ENCODE results near the gene GYPC.
A peak's percentile ranks its signal among the peaks of the same experiment; 100 is the strongest.
"Not testable (repeated sequence)": the region's sequence is repeated elsewhere in the genome, so short reads cannot be mapped to it uniquely, and the experiment has no call there.

The GYPC gene

GRCh38 chr2:126671488-126671887 lies 15.5 kb downstream of the GYPC start:
- DNase-seq, result no peak

GRCh38 chr2:126672980-126673605 lies 17.1 kb downstream of the GYPC start:
- no peak for DNase-seq

GRCh38 chr2:126674075-126674744 lies 18.3 kb downstream of the GYPC start:
- DNase-seq, result no peak

GRCh38 chr2:126675637-126676036 lies 19.7 kb downstream of the GYPC start:
- no peak for DNase-seq

DNA sequence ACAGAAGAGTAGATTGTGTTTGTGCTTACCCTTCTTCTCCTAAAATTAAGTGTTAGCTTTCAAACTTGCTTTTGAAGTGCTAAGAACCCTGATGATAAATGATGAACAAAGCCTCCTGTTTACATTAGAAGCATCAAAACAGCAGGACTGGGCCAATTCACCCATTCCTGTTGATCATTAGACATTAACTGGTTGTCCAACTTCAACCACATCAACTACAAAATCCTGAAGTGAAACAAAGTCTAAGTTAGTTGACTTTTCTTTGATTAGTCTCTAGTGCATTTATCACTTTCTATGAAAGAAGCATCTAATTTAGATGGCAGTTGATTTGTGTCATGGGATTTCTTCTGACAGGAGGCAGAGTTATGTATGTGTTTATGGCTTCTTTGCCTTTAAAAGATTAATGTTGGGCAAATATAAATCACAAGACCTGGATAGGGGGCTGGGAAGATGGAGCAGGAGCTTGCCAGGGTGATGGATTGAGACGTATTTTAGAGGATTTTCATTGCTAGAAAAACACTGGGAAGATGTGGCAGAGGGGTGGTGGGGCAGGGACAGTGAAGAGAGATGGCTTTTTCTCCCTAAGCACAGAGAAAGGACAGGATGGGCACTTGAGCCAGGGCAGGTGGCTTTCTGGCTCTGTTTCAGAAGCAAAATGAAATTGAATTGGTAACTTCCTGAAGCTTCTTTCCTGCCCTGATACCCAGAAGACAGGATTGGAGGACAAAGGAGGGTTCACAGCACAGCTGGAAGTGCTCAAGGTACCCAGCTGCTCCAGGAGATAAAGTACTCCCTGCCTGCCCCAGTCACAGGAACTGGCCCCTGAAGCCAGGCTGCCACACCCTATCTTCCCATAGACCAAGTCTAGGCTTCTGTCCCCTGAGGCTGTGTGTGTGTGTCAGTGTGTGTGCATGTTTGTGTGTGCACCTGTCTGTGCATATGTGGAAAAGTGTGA lies 20.5 kb downstream of the GYPC start:
- DNase-seq, result no peak

GRCh38 chr2:126677176-126677538 lies 21.2 kb downstream of the GYPC start:
- no peak for DNase-seq

GRCh38 chr2:126678269-126679065 lies 22.5 kb downstream of the GYPC start:
- DNase-seq, result no peak

DNA sequence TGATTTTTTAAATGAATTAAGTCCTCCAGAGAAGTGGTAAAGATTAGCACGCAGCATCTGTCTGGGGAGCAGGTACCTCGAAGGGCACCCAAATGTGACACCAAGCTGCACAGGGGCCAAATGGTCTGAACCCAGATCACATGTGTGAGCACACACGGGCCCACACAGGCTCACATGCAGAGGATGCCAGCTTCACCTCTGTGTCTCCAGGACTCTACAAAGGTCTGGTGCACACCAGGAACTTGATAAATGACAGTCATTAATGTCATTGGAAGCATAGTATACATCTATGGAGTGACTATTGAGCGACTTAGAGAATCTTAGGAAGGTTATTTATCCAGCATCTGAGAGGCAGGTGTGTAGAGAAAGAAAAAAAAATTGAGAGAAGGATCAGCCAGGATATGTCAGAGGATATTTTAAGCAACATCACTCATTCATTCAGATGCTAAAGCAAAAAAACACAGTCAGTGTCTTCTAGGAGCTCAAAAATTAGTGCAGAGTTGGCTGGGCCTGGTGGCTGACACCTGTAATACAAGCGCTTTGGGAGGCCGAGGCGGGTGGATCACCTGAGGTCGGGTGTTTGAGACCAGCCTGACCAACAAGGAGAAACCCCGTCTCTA lies 23.2 kb downstream of the GYPC start:
- no peak for DNase-seq

GRCh38 chr2:126681505-126681904 lies 25.5 kb downstream of the GYPC start:
- no peak for DNase-seq

DNA sequence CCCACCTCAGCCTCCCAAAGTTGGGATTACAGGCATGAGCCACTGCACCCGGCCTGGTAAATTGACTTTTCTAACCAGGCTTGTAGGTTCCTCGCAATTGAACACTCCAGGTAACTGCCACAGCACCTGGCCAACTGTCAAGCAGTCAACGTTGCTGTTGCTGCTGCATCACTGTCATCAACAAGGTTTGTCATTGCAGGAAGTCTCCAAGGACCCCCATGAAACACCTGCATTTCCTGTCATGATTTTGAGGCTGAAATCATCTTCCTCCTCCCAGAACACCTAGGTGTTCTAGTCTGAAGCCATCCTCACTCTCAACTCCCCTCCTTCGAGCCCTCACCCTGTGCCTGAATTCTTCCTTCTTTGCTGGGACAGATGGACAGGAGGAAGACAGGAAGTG lies 29.7 kb downstream of the GYPC start:
- no peak for DNase-seq

- DNase-seq, result no peak
Observed at GRCh38 chr2:126686286-126686685, 30.3 kb downstream of the GYPC start.

DNA sequence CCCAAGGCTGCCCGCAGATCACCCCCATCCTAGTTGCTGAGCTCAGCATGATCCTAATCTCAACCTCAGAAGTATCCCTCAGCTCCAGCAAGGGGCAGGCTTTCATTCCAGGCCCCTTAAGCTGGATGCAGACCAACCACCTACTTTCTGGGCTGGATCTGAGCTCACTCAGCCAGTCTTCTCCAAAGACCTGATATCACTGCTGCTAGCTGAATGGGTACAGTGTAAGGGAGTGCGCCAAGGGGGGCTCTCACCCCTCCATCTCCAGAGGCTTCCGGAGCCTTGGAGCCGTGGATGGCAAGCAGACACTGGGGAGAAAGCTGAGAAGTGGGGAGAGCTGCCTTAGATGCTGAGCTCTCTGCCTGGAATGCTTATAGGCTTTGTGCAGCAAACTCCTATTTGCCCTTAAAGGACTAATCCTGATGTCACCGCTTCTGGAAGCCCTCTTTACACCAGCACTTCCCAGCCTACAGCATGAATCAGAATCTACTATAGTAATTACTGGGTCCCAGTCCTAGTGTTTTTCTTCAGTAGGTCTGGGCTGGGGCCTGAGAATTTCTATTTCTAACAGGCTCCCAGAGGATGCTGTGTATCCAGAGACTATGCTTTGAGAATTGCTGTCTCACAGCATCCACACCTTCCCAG lies 31.0 kb downstream of the GYPC start:
- peak; percentile 4 for DNase-seq

GRCh38 chr2:126687503-126687902 lies 31.5 kb downstream of the GYPC start:
- DNase-seq, result no peak

GRCh38 chr2:126688594-126688993 lies 32.6 kb downstream of the GYPC start:
- not testable (repeated sequence) for DNase-seq

DNA sequence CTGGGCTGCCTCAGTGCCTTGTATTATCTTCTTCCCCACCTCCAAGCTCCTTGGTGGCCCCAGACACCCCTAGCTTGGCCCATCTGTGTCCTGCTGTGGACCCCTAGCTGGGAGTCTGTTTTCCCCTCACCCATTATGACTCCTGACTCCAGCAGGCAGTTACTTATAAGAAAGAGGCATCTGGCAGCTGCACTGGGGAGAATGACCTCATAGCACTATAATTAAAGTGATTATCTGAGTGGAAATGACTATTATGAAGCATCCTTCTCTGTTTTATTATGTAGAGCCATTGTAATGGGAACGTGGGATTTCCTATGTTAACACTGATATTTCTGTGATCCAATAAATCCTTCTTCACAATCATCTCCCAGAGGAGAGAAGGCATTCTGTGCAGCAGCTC lies 36.3 kb downstream of the GYPC start:
- DNase-seq, result not testable (repeated sequence)

- not testable (repeated sequence) for DNase-seq
Observed at GRCh38 chr2:126692934-126693592, 37.1 kb downstream of the GYPC start.

GRCh38 chr2:126696644-126697520 lies 40.9 kb downstream of the GYPC start:
- DNase-seq, result no peak

GRCh38 chr2:126698376-126698775 lies 42.4 kb downstream of the GYPC start:
- DNase-seq, result no peak

- DNase-seq, result no peak
Observed at GRCh38 chr2:126699018-126699417, 43.1 kb downstream of the GYPC start.

Measured in fibroblast of skin of abdomen (primary cell).